CD14-positive monocyte (primary cell): ENCODE results near the gene CLIC1. TPM values are rescaled to one million over a fixed set of nuclear protein-coding genes. Genes with fewer than 3 reads are reported as not detected.

ENCODE experiments used
- DNase-seq, 3 donors: peaks; one replicate each; pipeline ENCODE4 v3.0.0-alpha.2; 2011 to 2022
- H2AFZ ChIP-seq: 2 replicates; pipeline ENCODE4 v1.6.0; 2012; ENCODE audit warnings: mild to moderate bottlenecking, low read depth, low read length, inconsistent platforms; ENCODE audit not compliant: insufficient read depth, poor library complexity, severe bottlenecking
- H3K27ac ChIP-seq, 2 donors: 1 replicate in 1 of 2; 2 replicates in 1 of 2; pipeline ENCODE4 v1.5.1; 2012 to 2013; ENCODE audit warnings: low read length in 2 of 2, control low read depth in 1 of 2, inconsistent platforms in 1 of 2, low read depth in 1 of 2, mild to moderate bottlenecking in 1 of 2
- H3K27me3 ChIP-seq, 2 donors: one replicate each; pipeline versions ENCODE4 v1.6.0 to v1.6.1; 2011 to 2013; ENCODE audit warnings: low read length in 2 of 2; ENCODE audit not compliant: control insufficient read depth in 2 of 2, insufficient read depth in 2 of 2
- H3K36me3 ChIP-seq, 2 donors: replicated peaks in 1 of 2; 1 replicate in 1 of 2; 2 replicates in 1 of 2; pipeline versions ENCODE4 v1.5.1 to v1.6.1; 2012 to 2013; ENCODE audit warnings: low read length in 2 of 2, control low read depth in 1 of 2, inconsistent platforms in 1 of 2, mild to moderate bottlenecking in 1 of 2; ENCODE audit not compliant: insufficient read depth in 2 of 2, control insufficient read depth in 1 of 2
- H3K4me1 ChIP-seq, 2 donors: 1 replicate in 1 of 2; 2 replicates in 1 of 2; pipeline versions ENCODE4 v1.5.1 to v1.6.1; 2012 to 2013; ENCODE audit warnings: low read length in 2 of 2, control low read depth in 1 of 2, inconsistent platforms in 1 of 2, mild to moderate bottlenecking in 1 of 2, moderate library complexity in 1 of 2; ENCODE audit not compliant: insufficient read depth in 2 of 2, control insufficient read depth in 1 of 2
- H3K4me2 ChIP-seq: replicated peaks from 2 replicates; pipeline ENCODE3; 2012; ENCODE audit warnings: low read length, moderate library complexity, mild to moderate bottlenecking; ENCODE audit not compliant: poor library complexity, severe bottlenecking; ENCODE audit errors: extremely low read depth
- H3K4me3 ChIP-seq, 3 experiments: fragments of 200-600 bp in 1 of 3; sonication (generic) in 1 of 3; replicated peaks in 1 of 3; 1 replicate in 2 of 3; 2 replicates in 1 of 3; pipeline ENCODE4 v1.5.1; 2011 to 2013; ENCODE audit warnings: low read length in 3 of 3, mild to moderate bottlenecking in 3 of 3, control low read depth in 2 of 3, low read depth in 2 of 3, inconsistent platforms in 1 of 3, moderate library complexity in 1 of 3
- H3K79me2 ChIP-seq: 2 replicates; pipeline ENCODE4 v1.6.0; 2012; ENCODE audit warnings: mild to moderate bottlenecking, control low read depth, inconsistent platforms, low read length, moderate library complexity; ENCODE audit not compliant: insufficient read depth
- H3K9ac ChIP-seq: 2 replicates; pipeline ENCODE4 v1.6.0; 2017; ENCODE audit warnings: low read length, mild to moderate bottlenecking; ENCODE audit not compliant: insufficient read depth, poor library complexity, severe bottlenecking
- H3K9me3 ChIP-seq, 2 donors: replicated peaks in 1 of 2; 1 replicate in 1 of 2; 2 replicates in 1 of 2; pipeline versions ENCODE4 v1.5.1 to v1.6.1; 2012 to 2013; ENCODE audit warnings: low read length in 2 of 2, control low read depth in 1 of 2; ENCODE audit not compliant: control insufficient read depth in 1 of 2, insufficient read depth in 1 of 2
- H4K20me1 ChIP-seq: 2 replicates; pipeline ENCODE4 v1.6.0; 2012; ENCODE audit warnings: mild to moderate bottlenecking, low read length, control low read depth, moderate library complexity; ENCODE audit not compliant: insufficient read depth
- H3K27ac Mint-ChIP-seq, 7 donors: one replicate each; pipeline ENCODE4 v1.8.0; 2020; ENCODE audit warnings: mild to moderate bottlenecking in 7 of 7, mixed read lengths in 7 of 7, moderate library complexity in 6 of 7, inconsistent platforms in 2 of 7
- H3K27me3 Mint-ChIP-seq, 3 donors: one replicate each; pipeline ENCODE4 v1.8.0; 2021 to 2022; ENCODE audit warnings: low read depth in 3 of 3, mild to moderate bottlenecking in 3 of 3, mixed read lengths in 3 of 3, moderate library complexity in 3 of 3, inconsistent platforms in 1 of 3
- H3K36me3 Mint-ChIP-seq, 2 donors: one replicate each; pipeline ENCODE4 v1.8.0; 2020; ENCODE audit warnings: mixed read lengths in 2 of 2, inconsistent platforms in 1 of 2, mild to moderate bottlenecking in 1 of 2
- H3K4me1 Mint-ChIP-seq: one replicate; pipeline ENCODE4 v1.8.0; 2020; ENCODE audit warnings: mild to moderate bottlenecking, mixed read lengths
- H3K4me3 Mint-ChIP-seq, 2 donors: one replicate each; pipeline ENCODE4 v1.8.0; 2020; ENCODE audit warnings: mild to moderate bottlenecking in 2 of 2, mixed read lengths in 2 of 2, moderate library complexity in 1 of 2
- H3K9me3 Mint-ChIP-seq, 7 donors: one replicate each; pipeline ENCODE4 v1.8.0; 2020 to 2022; ENCODE audit warnings: mixed read lengths in 7 of 7, mild to moderate bottlenecking in 6 of 7, moderate library complexity in 6 of 7, inconsistent platforms in 2 of 7
- CTCF ChIP-seq: fragments of 200-600 bp; IDR thresholded peaks from one replicate; pipeline ENCODE4 v1.8.0; 2022; ENCODE audit warnings: antibody characterized with exemption, mild to moderate bottlenecking
- WGBS: methylation state at CpG from one replicate; pipeline ENCODE4 v1.1.5; 2013; ENCODE audit warnings: missing lambda C conversion rate; ENCODE audit not compliant: insufficient coverage; 5-methylcytosine and 5-hydroxymethylcytosine counted together
- intact Hi-C, 2 donors: fragments of 100-400 bp; cut with micrococcal nuclease; formaldehyde crosslinking; loops; one replicate each; pipeline versions ENCODE4 v1.15.0 to v1.15.1; 2023
- polyA plus RNA-seq, 3 donors: library from polyadenylated mRNA; depleted of rRNA in 1 of 3; unstranded in 2 of 3; stranded (reverse) in 1 of 3; fragments of 300-500 nt in 2 of 3; fragments of >200 nt in 1 of 3; fragmentation: Illumina TruSeq in 2 of 3; gene quantifications; 1 replicate in 2 of 3; 2 replicates in 1 of 3; pipeline ENCODE4 v1.2.3, GENCODE V29; 2012 to 2021

The CLIC1 gene
- polyA plus RNA-seq, 3 donors: 676 to 1,304 (median 1,196) TPM

GRCh38 chr6:31732029-31732428, 4.3 kb downstream of the CLIC1 start:
- no peaks in the 10 kb centered on the region for H3K27me3 ChIP-seq
- H3K9ac ChIP-seq: no peak overlapping the region
- H4K20me1 ChIP-seq: peaks cover 48% of the 10 kb centered on the region
- Mint-ChIP-seq H3K9me3 (peaks cover 0 to 3% (median 0%) of the 10 kb centered on the region in 7 donors), H3K4me3 (no peak overlapping the region), H3K4me1 (peaks cover 60% of the 10 kb centered on the region), H3K27me3 (peaks cover 0 to 5% (median 0%) of the 10 kb centered on the region in 3 donors), H3K36me3 (peaks cover 41 to 51% of the 10 kb centered on the region in 2 donors), H3K27ac (peak overlapping the region; percentile 31 to 96 (median 46))
- H3K4me3 ChIP-seq: no peak overlapping the region
- peak overlapping the region in 1 of 2 donors; percentile 15 for H3K27ac ChIP-seq
- no peak for DNase-seq
- peak overlapping the region; percentile 13 for H3K4me2 ChIP-seq
- no peaks in the 10 kb centered on the region for H3K9me3 ChIP-seq
- H3K4me1 ChIP-seq: peaks cover 68 to 80% of the 10 kb centered on the region in 2 donors
- intact Hi-C loops: loop anchor here (5.0 to 10.0 kb wide), 3 partner anchors 35 to 187 kb away; partner anchors contain the start of genes ATP6V1G2 (in 1 of the 2), DDX39B (in 1 of the 2), NFKBIL1 (in 1 of the 2) and VARS1 (in 1 of the 2)
- peaks cover 39 to 40% of the 10 kb centered on the region in 2 donors for H3K36me3 ChIP-seq
- H2AFZ ChIP-seq: no peak overlapping the region
- no CpG with 5 or more reads among the region's 3 CpGs for WGBS
- peaks cover 83% of the 10 kb centered on the region for H3K79me2 ChIP-seq
- TF ChIP-seq CTCF: no peak

GRCh38 chr6:31730631-31731086, 5.7 kb downstream of the CLIC1 start:
- Mint-ChIP-seq H3K4me3 (peak overlapping the region; percentile 96), H3K9me3 (peaks cover 0 to 3% (median 0%) of the 10 kb centered on the region in 7 donors), H3K4me1 (peaks cover 68% of the 10 kb centered on the region), H3K27me3 (peaks cover 0 to 4% (median 0%) of the 10 kb centered on the region in 3 donors), H3K36me3 (peaks cover 55 to 61% of the 10 kb centered on the region in 2 donors), H3K27ac (peak overlapping the region; percentile 96 to 99 (median 98))
- peaks cover 48% of the 10 kb centered on the region for H4K20me1 ChIP-seq
- H3K36me3 ChIP-seq: peaks cover 39 to 40% of the 10 kb centered on the region in 2 donors
- no peak overlapping the region for H2AFZ ChIP-seq
- no peak for DNase-seq
- peak overlapping the region in 1 of 3 experiments; percentile 87 for H3K4me3 ChIP-seq
- 90% methylated on average over 2 of the region's 11 CpGs for WGBS
- intact Hi-C loops: loop anchor here (2.0 to 10.0 kb wide), 4 partner anchors 37 to 186 kb away; partner anchors contain the start of genes ATP6V1G2 (in 1 of the 2), DDX39B (in 1 of the 2), NFKBIL1 (in 1 of the 2) and VARS1 (in 1 of the 2)
- peaks cover 75 to 87% of the 10 kb centered on the region in 2 donors for H3K4me1 ChIP-seq
- H3K9ac ChIP-seq: no peak overlapping the region
- H3K79me2 ChIP-seq: peaks cover 71% of the 10 kb centered on the region
- H3K4me2 ChIP-seq: peak overlapping the region; percentile 92
- H3K9me3 ChIP-seq: no peaks in the 10 kb centered on the region
- H3K27me3 ChIP-seq: no peaks in the 10 kb centered on the region
- peak overlapping the region; percentile 94 to 96 for H3K27ac ChIP-seq
- no peak for TF ChIP-seq CTCF
